NB4 (cell line): Measurements from ENCODE around the gene ZNF205.

Experiments used
- DNase-seq: peaks from one replicate; pipeline ENCODE4 v3.0.0; 2010; ENCODE audit warnings: low read depth
- H3K4me3 ChIP-seq: one replicate; pipeline ENCODE4 v1.5.1; 2011; ENCODE audit warnings: mild to moderate bottlenecking, low read depth, low read length, moderate library complexity
- MYC ChIP-seq: IDR thresholded peaks from 2 replicates; pipeline ENCODE4 v1.6.1; 2011; ENCODE audit warnings: low read depth, low read length
- POLR2A ChIP-seq: IDR thresholded peaks from 2 replicates; pipeline ENCODE4 v1.6.1; 2011; ENCODE audit warnings: mild to moderate bottlenecking; ENCODE audit not compliant: insufficient read length; ENCODE audit errors: extremely low read depth
- TF ChIP-seq, protein P1 (sequence below): IDR thresholded peaks from 2 replicates; pipeline ENCODE4 v1.6.1; 2011; ENCODE audit warnings: low read depth, low read length
- TF ChIP-seq, protein P2 (sequence below): IDR thresholded peaks from one replicate; pipeline ENCODE4 v1.5.1; 2012; ENCODE audit warnings: low read depth, low read length

ZNF205 gene

GRCh38 chr16:3101841-3102470, 10.4 kb upstream of the ZNF205 start:
- TF ChIP-seq, protein P1, sequence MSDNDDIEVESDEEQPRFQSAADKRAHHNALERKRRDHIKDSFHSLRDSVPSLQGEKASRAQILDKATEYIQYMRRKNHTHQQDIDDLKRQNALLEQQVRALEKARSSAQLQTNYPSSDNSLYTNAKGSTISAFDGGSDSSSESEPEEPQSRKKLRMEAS: peak; percentile 32; the same call in 1 of the 2 replicates
- TF ChIP-seq MYC (0 out of 2 replicates have a peak, but pooled peaks have one; percentile 24), POLR2A (no peak)
- TF ChIP-seq, protein P2, sequence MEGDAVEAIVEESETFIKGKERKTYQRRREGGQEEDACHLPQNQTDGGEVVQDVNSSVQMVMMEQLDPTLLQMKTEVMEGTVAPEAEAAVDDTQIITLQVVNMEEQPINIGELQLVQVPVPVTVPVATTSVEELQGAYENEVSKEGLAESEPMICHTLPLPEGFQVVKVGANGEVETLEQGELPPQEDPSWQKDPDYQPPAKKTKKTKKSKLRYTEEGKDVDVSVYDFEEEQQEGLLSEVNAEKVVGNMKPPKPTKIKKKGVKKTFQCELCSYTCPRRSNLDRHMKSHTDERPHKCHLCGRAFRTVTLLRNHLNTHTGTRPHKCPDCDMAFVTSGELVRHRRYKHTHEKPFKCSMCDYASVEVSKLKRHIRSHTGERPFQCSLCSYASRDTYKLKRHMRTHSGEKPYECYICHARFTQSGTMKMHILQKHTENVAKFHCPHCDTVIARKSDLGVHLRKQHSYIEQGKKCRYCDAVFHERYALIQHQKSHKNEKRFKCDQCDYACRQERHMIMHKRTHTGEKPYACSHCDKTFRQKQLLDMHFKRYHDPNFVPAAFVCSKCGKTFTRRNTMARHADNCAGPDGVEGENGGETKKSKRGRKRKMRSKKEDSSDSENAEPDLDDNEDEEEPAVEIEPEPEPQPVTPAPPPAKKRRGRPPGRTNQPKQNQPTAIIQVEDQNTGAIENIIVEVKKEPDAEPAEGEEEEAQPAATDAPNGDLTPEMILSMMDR: no peak
- no peak overlapping the region for H3K4me3 ChIP-seq

DNA sequence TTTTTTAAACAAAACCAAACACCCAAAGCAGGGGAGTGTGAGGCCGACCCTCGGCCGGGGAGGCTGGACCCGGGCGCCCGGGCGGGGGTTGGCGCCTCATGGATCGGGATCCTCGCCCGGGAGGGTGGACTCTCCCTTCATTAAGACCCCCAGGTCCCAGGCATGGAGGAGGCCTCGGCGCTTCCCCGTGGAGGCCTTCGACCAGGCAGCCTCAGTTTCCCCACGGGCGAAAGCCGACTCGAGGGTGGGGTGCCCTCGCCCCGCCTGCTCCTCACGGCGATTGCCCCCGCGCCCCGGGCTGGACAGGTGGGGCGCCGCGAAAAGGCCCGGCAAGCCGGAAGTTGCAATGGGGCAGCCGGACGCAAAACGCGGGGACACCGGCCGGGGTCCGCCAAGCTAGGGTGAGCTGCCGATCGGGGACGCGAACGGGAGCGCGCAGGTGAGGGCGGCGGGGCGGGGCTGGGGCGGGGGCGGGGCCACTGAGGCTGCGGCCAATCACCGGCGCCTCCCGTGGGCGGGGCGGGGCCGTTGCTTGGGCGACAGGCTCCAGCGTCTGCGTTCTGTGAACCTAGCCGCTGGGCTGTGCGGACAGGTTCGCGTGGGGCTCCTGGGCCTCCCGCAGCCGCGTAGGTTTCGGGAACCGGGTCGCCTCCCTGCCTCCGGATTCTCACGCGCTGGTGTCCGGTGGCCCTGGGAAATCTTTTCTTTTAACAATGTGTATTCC, 6.0 kb upstream of the ZNF205 start:
- peak overlapping the region; percentile 69 for H3K4me3 ChIP-seq
- peak; percentile 94 for DNase-seq
- TF ChIP-seq POLR2A (peak; percentile 79), MYC (peak; percentile 84)
- TF ChIP-seq, protein P2: no peak
- TF ChIP-seq, protein P1: peak; percentile 70

More at GRCh38 chr16:3101841-3102470, 10.4 kb upstream of the ZNF205 start:
- DNase-seq: peak; percentile 89

DNA sequence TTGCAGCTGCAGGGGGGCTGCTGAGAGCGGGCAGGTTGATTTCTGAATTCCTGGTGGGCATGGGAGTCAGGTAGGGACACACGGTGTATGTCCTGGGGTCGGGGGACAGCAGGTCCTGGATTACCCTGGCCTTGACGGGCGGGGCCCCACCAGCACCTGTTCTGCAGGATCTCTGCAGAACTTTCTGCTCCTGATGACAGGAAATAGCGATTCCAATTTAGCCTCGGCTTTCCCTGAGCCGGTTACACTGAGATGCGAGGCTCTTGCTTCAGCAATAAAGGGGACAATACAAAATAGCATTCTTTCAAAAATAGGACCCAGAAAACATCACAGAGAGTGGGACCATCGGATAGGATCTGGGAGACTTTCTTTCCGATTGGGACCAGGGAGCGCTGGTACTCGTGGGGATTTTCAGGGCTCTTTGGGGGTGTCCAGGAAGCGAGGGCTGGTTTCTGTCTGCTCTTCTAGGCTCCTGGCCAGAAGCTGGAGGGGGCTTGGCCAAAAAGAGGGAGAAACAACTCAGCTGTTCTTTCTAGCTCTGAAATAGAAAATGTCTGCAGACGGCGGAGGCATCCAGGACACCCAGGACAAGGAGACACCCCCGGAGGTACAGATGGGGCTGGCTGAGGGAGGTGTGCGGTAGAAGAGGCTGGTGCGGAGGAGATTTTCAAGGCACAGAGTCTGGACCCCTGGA, 642 bp downstream of the ZNF205 start:
- DNase-seq: no peak
- H3K4me3 ChIP-seq: no peak overlapping the region
- TF ChIP-seq POLR2A (no peak), MYC (no peak)
- TF ChIP-seq, protein P2: no peak
- TF ChIP-seq, protein P1: no peak

DNA sequence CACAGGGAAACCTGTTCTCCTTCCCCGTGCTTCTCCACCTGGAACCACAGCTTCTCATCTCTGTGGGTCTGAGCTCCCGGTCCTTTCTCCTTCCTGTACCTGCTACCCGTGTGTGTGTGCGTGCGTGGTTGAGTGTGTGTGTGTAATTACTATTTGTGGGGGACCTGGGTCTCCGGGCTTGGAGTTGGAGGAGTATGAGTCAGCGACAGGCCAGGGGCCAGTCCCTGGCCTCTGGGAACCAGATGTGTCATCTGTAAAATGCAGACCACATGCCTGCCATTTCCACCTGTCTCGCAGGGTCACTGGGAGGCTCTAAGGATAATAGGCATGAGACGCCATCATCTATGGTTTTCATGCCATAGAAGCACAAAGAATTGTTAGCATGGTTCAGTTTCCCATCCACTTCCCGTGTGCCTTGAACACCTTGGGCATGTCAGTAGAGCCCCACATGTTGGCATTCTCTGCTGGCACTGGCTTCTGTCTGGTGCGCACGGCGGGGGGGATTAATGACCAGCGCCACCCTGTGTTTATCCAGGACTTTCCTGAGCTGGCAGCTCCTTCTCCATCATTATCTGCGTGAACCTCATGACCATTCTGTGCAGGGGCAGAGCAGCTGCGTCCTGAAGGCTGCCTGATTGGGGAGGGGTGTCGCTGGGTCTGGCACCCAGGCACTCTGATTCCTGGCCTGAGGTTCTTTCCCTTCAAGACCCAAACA, 1.5 kb downstream of the ZNF205 start:
- H3K4me3 ChIP-seq: no peak overlapping the region
- no peak for TF ChIP-seq MYC
- TF ChIP-seq, protein P1: no peak
- TF ChIP-seq, protein P2: peak; percentile 17

DNA sequence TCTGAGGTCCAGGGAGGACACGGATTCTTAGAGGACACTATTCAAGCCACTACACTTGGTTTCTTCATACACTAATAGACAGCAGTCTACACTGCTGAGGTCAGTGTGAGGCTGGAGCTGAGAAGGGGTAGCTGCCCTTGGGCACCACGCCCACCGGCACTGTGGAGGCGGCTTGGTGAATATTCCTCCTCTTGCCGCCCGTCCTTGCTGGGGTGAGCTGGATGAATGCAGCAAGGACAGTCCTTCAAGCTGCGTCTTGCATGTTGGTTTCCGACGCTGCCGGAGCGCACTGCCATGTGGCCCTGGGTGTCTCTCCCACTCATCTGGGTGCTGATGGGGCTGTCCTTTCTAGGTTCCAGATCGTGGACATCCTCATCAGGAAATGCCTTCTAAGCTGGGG, 2.6 kb downstream of the ZNF205 start:
- no peak overlapping the region for H3K4me3 ChIP-seq
- TF ChIP-seq POLR2A (no peak), MYC (no peak)
- TF ChIP-seq, protein P2: no peak
- TF ChIP-seq, protein P1: no peak
- DNase-seq: no peak

More for the DNA sequence above, 1.5 kb downstream of the ZNF205 start:
- no peak for DNase-seq
